HPDE6-E6E7 (cell line): ENCODE data around the gene LIM2.

Source experiments
- DNase-seq: peaks from one replicate; pipeline ENCODE4 v3.0.0; 2011; ENCODE audit warnings: missing footprints; ENCODE audit errors: extremely low spot score

LIM2 gene

GRCh38 chr19:51396175-51396574 is 8.4 kb upstream of the LIM2 start:
- DNase-seq = no peak

GRCh38 chr19:51394050-51394836 is 6.5 kb upstream of the LIM2 start:
- DNase-seq = peak; percentile 95

GRCh38 chr19:51392701-51393100 is 4.9 kb upstream of the LIM2 start:
- no peak for DNase-seq

DNA sequence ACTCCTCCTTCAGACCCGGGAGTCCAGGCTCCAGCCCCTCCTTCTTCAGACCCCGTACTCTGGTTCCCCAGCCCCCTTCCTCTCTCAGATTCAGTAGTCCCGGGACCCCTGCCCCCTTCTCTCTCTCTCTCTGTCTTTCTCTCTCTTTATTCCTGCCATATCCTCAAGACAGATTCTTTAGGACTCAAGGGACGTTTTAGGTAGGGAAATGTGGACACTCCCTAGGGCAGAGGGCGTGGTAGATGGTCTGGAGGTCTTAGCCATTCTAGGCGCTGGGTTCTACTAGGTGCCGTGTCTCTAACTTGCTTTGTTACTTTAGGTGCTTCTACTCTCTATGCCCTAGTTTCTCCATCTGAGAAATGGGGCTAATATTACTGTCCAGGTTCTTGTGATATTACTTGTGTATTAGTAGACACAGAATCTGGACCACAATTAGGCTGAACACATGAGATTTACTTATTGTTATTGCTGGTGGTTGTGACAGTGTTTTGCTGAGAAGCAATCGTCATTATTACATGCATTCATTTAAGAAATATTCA is 3.4 kb upstream of the LIM2 start:
- no peak for DNase-seq

DNA sequence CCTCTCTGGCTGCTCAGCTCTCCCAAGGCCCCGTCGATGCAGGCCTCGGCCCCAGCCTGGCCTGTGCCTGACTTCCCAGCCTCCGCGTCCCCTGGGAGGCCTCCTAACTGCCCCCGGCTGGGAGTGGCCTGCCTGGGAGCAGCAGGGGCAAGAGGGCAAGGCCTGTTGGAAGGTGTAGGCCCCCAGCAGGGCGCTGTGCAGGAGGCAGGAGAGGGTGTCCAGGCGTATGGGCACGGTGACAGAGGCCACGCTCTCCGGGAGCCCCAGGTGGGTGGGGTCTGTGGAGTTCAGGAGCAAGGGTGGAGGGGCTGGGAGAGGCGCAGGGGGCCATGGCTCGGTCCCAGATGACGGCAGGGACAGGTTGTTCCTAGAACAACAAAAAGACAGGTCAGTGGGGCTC is 1.4 kb upstream of the LIM2 start:
- no peak for DNase-seq

GRCh38 chr19:51386882-51387520 is 773 bp downstream of the LIM2 start:
- no peak for DNase-seq

- no peak for DNase-seq
Measured at GRCh38 chr19:51382004-51382403, 5.8 kb downstream of the LIM2 start.

GRCh38 chr19:51380379-51380778 is 7.4 kb downstream of the LIM2 start:
- no peak for DNase-seq

DNA sequence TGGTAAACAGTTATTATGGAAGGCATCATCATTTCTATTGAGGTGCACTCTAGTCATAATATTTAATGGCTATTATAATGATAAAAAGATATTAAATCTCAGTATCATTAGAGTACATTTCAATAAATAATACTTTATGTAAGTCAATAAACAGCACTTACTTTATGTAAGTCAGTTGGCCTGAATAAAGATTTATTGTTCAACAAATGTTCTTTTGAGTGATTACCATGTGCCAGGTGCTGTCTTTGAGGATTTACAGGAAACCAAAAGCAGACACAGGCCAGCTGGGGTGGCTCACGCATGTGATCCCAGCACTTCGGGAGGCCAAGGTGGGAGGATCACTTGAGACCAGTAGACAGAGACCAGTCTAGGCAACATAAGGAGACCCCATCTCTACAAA is 10.4 kb downstream of the LIM2 start:
- DNase-seq = no peak

- DNase-seq = no peak
Measured at GRCh38 chr19:51375504-51376221, 12.1 kb downstream of the LIM2 start.

DNA sequence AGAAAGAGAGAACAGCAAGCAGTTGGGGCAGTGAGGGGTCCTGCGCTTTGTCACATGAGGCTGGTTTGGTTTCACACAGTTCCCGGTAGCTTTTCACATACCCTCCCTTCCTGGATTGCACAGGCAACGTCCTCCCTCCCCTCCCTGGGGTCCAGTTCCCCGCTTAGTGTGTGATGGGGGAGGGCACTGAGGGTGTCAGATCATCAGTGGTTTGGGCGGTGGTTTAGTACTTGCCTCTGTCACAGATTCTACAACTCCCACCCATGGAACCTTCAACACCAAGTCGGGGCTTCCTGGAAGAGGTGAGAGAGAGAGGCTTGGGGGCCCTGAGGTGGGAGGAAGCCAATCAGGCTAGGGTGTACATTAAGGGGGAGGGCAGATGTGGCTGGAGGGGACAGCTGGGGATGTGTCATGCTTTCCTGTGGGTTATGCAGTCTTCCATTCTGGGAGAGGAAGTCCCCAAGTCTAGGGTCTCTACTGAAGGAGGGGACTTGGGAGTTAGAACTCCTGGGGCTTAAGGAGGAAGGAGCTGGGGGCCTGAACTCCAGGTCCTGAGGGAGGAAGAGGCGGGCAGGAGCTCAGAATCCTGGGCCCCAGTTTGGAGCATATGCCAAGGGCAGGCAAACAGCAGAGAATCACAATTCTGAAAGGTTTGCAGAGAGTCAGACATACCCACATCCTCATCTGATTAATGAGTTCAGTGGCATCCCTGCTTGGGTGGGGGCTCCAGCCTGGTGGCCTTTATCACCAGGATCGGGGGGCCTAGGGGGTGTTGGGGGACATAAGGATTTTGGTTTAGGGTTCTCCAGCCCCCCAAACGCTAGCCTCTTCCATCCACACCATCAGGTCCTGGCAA is 14.9 kb downstream of the LIM2 start, which contains the start of gene NKG7:
Gene NKG7, minus strand, starts transcription at position 6 of the 856 bp plus-strand sequence. CDS start 119 bp downstream, outside the sequence.
- DNase-seq = no peak

DNA sequence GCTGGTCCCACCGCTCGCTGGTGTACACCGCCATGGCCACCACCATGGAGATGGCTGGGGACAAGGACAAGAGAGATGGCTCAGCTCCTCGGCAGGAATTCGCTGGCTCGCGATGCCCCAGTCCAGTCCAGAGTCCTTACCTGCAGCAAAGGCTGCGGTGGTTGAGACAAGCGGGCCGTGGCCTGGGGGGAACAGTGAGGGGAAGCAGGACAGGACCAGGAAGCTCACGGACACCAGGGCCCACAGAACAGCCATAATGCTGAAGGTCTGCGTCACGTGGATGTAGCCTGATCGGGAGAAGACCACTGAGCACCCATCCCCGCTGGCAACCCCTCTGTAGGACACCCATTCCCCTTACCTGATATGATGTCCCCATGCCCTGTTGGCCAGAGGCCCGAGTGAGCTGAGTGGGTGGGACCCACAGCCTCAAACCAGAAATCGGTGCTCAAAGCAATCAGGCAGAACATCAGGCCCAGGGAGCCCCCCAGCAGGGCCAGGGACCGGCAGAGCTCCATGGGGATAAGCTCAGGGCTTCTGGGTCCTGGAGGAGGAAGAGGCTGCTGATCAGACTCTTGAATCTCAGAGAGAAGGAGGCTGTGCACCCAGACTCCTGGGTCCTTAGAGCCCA is 15.6 kb downstream of the LIM2 start:
- no peak for DNase-seq

GRCh38 chr19:51371186-51371690 is 16.5 kb downstream of the LIM2 start:
- no peak for DNase-seq

DNA sequence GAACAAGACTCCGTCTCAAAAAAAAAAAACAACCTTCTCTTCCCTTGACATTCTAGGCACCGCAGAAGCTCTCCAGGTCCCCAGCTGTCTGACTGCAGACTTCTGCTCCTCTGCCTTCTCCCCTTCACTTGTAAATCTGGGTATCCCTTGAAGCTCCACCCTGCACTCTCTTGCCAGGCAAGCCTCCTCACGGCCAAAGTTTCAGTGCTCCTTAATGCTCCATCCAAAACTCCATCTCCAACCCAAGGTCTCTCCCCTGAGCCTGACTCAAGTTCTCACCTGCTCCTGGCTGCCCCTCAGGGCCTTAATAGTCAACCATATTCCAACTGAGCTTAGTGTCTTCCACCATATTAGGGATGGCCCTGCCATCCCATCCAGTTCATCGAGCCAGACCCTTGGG is 17.5 kb downstream of the LIM2 start:
- DNase-seq = no peak

DNA sequence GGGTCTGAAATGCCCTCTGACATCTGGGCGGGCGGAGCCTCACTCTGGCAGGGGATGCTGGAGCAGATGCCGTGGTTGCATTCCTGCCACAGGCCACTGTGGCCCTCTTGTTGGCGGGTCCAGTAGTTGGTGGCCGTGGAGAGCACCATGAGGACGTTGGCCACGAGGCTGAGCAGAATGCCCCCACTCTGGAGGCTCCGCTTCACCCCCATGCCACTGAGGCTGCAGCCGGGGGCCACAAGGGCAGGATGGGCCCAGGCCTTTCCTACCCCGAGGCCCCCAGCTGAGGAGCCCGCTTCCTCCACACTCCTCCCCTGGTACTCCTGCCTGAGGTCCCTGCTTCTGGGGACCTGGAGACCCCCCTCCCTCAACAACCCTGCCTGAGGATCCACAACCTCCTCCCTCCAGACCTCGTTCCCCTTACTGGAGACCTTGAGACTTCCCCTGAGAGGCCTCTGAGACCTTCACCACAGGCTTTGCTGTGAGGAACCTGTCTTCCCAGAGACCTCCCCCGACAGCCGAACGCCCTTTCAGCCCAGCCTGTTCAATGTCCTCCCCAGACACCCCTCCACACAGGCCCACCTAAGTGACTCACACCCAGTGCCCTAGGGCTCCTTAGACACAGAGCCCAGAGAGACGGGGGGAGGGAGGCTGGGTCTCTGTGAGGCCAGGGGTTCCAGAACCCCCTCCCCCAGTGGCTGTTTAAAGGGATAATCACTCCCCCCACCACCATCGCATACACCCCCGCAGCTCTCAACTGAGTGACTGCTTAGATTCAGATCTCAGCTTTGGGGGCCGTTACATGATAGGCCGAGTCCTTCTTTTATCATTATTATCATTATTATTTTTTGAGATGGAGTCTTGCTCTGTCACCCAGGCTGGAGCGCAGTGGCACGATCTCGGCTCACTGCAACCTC is 19.1 kb downstream of the LIM2 start, which contains the start of gene CLDND2:
Gene CLDND2, minus strand, starts transcription at position 638 of the 917 bp plus-strand sequence. Its CDS starts 426 bp downstream, at position 212.
- DNase-seq = no peak

GRCh38 chr19:51367565-51368365 is 20.0 kb downstream of the LIM2 start:
- peak; percentile 92 for DNase-seq

DNA sequence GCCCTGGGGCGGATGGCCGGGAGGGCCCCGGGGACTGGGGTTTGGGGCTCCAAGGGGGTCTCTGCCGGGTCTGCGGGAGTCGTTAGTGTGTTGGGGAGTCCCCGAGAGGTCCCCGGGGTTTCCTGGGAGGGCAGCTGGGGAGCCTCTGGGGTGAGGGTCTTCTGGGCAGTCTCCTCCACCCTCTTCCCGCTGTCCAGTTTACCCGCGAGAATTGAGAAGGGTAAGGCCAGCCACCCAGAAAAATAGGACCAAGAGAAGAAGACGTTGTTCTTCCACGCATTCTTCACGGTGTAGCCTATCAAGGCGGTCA is 20.6 kb downstream of the LIM2 start:
- DNase-seq = no peak

DNA sequence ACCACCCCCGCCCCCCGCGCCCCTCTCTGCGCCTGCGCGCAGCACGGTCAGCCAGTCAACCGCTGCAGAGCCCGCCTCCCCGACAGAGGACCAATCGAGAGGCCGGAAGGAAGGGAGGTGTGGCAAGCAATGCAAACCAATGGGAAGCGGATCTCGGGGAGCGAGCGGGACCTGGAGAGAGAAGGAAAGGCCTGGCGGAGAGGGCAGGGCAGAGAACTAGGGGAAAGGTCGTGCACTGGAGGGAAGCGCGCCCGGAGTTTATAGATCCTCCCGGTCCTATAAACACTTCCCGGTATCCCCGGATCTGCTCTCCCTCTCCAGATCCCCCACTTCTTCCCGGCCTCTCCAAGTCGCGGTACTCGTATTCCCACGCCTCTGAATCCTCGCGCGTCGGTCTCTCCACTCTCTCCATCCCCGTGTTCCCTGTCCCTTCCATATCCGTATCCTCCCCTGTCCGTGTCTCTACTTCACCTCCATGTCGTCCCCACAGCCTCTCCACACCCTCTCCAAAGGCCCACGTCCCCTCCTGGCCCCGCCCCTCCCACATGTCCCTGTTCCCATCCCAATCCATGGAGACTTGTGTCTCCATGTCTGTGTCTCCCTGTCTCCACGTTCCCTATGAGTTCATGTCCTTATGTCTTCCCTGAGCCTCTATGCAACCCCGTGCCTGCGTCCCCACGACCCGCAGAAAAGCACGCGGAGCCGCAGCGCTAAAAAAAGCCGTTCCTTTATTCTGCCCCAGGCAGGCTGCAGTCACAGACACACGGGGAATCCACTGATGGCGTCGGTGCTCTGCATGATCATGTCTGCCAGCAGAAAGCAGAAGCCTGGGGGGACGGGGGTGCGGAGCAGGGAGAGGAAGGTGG is 21.2 kb downstream of the LIM2 start:
- peak; percentile 95 for DNase-seq
